A673 (cell line): ENCODE data around the gene STAB1. TPM values are rescaled to one million over a fixed set of nuclear protein-coding genes. Genes with fewer than 3 reads are reported as not detected.

Source experiments
- BruUV-seq: library from RNA; stranded (reverse); fragments of 400-500 nt; replicated peaks from 2 replicates; lab custom pipeline; 2021; lab: Mats Ljungman, UMichigan
- CTCF ChIA-PET: fragments of 300-600 bp; sonication (Branson Sonifier 250); formaldehyde crosslinking; loops from one replicate; lab custom pipeline; 2022; ENCODE audit warnings: antibody characterized with exemption; lab: Charles Lee
- POLR2A ChIA-PET: fragments of 300-600 bp; sonication (Branson Sonifier 250); formaldehyde crosslinking; loops from one replicate; lab custom pipeline; 2022; ENCODE audit warnings: antibody characterized with exemption; ENCODE audit not compliant: low non-redundant PET; lab: Charles Lee
- DNase-seq: peaks from one replicate; pipeline ENCODE4 v3.0.0-alpha.2; 2015; ENCODE audit warnings: low spot score
- H3K27ac ChIP-seq: fragments of 200-600 bp; sonication (generic); 2 replicates; pipeline ENCODE4 v1.5.1; 2016; ENCODE audit warnings: mixed run types, low read depth, mild to moderate bottlenecking, mixed read lengths, antibody characterized with exemption, low read length; ENCODE audit not compliant: poor library complexity, severe bottlenecking
- H3K27me3 ChIP-seq: fragments of 200-600 bp; sonication (generic); replicated peaks from 2 replicates; pipeline ENCODE4 v1.6.1; 2017; ENCODE audit warnings: mixed run types, low read depth, mild to moderate bottlenecking, mixed read lengths, antibody characterized with exemption, low read length; ENCODE audit not compliant: insufficient read depth, poor library complexity
- H3K36me3 ChIP-seq: fragments of 200-600 bp; sonication (generic); 2 replicates; pipeline ENCODE4 v1.6.1; 2016; ENCODE audit warnings: mixed run types, mild to moderate bottlenecking, mixed read lengths, antibody characterized with exemption, low read length; ENCODE audit not compliant: insufficient read depth, poor library complexity, severe bottlenecking
- H3K4me1 ChIP-seq: fragments of 200-600 bp; sonication (generic); 2 replicates; pipeline ENCODE4 v1.6.1; 2017; ENCODE audit warnings: mixed run types, mild to moderate bottlenecking, mixed read lengths, antibody characterized with exemption, low read length; ENCODE audit not compliant: insufficient read depth, poor library complexity, severe bottlenecking
- H3K4me3 ChIP-seq: fragments of 200-600 bp; sonication (generic); 2 replicates; pipeline ENCODE4 v1.5.1; 2016; ENCODE audit warnings: low read depth, mixed run types, mild to moderate bottlenecking, mixed read lengths, low read length; ENCODE audit not compliant: poor library complexity, severe bottlenecking
- H3K9me3 ChIP-seq: fragments of 200-600 bp; sonication (generic); 2 replicates; pipeline ENCODE4 v1.6.1; 2016; ENCODE audit warnings: mixed run types, low read depth, mild to moderate bottlenecking, mixed read lengths, antibody characterized with exemption, low read length; ENCODE audit not compliant: poor library complexity, severe bottlenecking
- CTCF ChIP-seq: fragments of 300-800, 200-600 bp; sonication (generic); conservative IDR thresholded peaks from 2 replicates; pipeline ENCODE4 v1.5.1; 2017; ENCODE audit warnings: low read depth, mild to moderate bottlenecking, antibody characterized with exemption, low read length, moderate library complexity, mixed read lengths
- EZH2 ChIP-seq: fragments of 200-600 bp; sonication (generic); IDR thresholded peaks from 2 replicates; pipeline ENCODE4 v1.6.1; 2017; ENCODE audit warnings: borderline replicate concordance, low read depth, mild to moderate bottlenecking, mixed read lengths, antibody characterized with exemption, low read length; ENCODE audit not compliant: poor library complexity, severe bottlenecking
- intact Hi-C: fragments of 100-400 bp; cut with micrococcal nuclease; formaldehyde crosslinking; loops from one replicate; pipeline ENCODE4 v1.10.0; 2022; ENCODE audit not compliant: unreplicated experiment
- total RNA-seq: library from RNA; stranded (reverse); gene quantifications from 2 replicates; pipeline ENCODE4 v1.2.3, GENCODE V29; 2021

STAB1 gene
- total RNA-seq, 1 experiment from 2014 or later: 0.41 TPM

DNA sequence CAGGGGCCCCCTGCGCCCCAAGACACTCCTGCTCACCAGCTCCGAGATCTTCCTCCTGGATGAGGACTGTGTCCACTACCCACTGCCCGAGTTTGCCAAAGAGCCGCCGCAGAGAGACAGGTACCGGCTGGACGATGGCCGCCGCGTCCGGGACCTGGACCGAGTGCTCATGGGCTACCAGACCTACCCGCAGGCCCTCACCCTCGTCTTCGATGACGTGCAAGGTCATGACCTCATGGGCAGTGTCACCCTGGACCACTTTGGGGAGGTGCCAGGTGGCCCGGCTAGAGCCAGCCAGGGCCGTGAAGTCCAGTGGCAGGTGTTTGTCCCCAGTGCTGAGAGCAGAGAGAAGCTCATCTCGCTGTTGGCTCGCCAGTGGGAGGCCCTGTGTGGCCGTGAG, 3.1 kb upstream of the STAB1 start:
- BruUV-seq: no TSS peak
- ChIA-PET POLR2A (no interaction called here), CTCF (no interaction called here)
- H3K27ac ChIP-seq: no peak overlapping the region
- H3K4me1 ChIP-seq: no peaks in the 10 kb centered on the region
- no peak overlapping the region for H3K4me3 ChIP-seq
- peaks cover 3% of the 10 kb centered on the region for H3K36me3 ChIP-seq
- no peaks in the 10 kb centered on the region for H3K27me3 ChIP-seq
- H3K9me3 ChIP-seq: no peaks in the 10 kb centered on the region
- intact Hi-C loops: no loop called here
- no peak for DNase-seq
- TF ChIP-seq EZH2 (no peak), CTCF (no peak)

- BruUV-seq: no TSS peak
- CTCF ChIA-PET: no interaction called here
- POLR2A ChIA-PET: no interaction called here
- Histone ChIP-seq H3K27ac (no peak overlapping the region), H3K36me3 (no peaks in the 10 kb centered on the region), H3K4me1 (no peaks in the 10 kb centered on the region), H3K27me3 (no peaks in the 10 kb centered on the region), H3K9me3 (no peaks in the 10 kb centered on the region), H3K4me3 (no peak overlapping the region)
- TF ChIP-seq EZH2: no peak
- no peak for TF ChIP-seq CTCF
- intact Hi-C loops: no loop called here
- DNase-seq: no peak
Measured at GRCh38 chr3:52493232-52494017, 1.7 kb upstream of the STAB1 start.

GRCh38 chr3:52494445-52494844, 693 bp upstream of the STAB1 start:
- no TSS peak for BruUV-seq
- intact Hi-C loops: no loop called here
- no peaks in the 10 kb centered on the region for H3K4me1 ChIP-seq
- TF ChIP-seq CTCF: no peak
- no peak for TF ChIP-seq EZH2
- CTCF ChIA-PET: no interaction called here
- no peak overlapping the region for H3K27ac ChIP-seq
- H3K4me3 ChIP-seq: no peak overlapping the region
- no peak for DNase-seq
- H3K27me3 ChIP-seq: no peaks in the 10 kb centered on the region
- no peaks in the 10 kb centered on the region for H3K9me3 ChIP-seq
- POLR2A ChIA-PET: no interaction called here
- H3K36me3 ChIP-seq: no peaks in the 10 kb centered on the region
